Endothelial cell of umbilical vein (primary cell): ENCODE results near the gene DTWD2. TPM values are rescaled to one million over a fixed set of nuclear protein-coding genes. Genes with fewer than 3 reads are reported as not detected.

ENCODE experiments used
- BruUV-seq: library from RNA; stranded (reverse); fragments of 400-500 nt; replicated peaks from 2 replicates; lab custom pipeline; 2021; lab: Mats Ljungman, UMichigan
- CTCF ChIA-PET: fragments of 300-600, 350-600 bp; sonication (Branson Sonifier 250); formaldehyde crosslinking; loops from one replicate; lab custom pipeline; 2021; ENCODE audit warnings: antibody characterized with exemption, inconsistent platforms; lab: Charles Lee
- POLR2A ChIA-PET: fragments of 300-600, 350-600 bp; sonication (Branson Sonifier 250); formaldehyde crosslinking; loops from one replicate; lab custom pipeline; 2021; ENCODE audit warnings: antibody characterized with exemption, inconsistent platforms; lab: Charles Lee
- DNase-seq: peaks from one replicate; pipeline ENCODE4 v3.0.0-alpha.2; 2011; ENCODE audit warnings: low read depth, low spot score
- FAIRE-seq: peaks from 2 replicates; lab custom pipeline; 2011; peaks lifted over from hg19 to GRCh38; lab: Jason Lieb, UNC
- H2AFZ ChIP-seq: 2 replicates; pipeline ENCODE4 v1.6.0; 2012; ENCODE audit warnings: low read depth, low read length, control low read depth, inconsistent platforms
- H3K27ac ChIP-seq: 2 replicates; pipeline ENCODE4 v1.5.1; 2011; ENCODE audit warnings: low read depth, mild to moderate bottlenecking, control low read depth, low read length, moderate library complexity; ENCODE audit not compliant: insufficient read depth
- H3K27me3 ChIP-seq, 2 experiments: 2 replicates each; pipeline versions ENCODE4 v1.6.0 to v1.6.1; 2011; ENCODE audit warnings: low read length in 2 of 2, mixed read lengths in 1 of 2; ENCODE audit not compliant: control insufficient read depth in 2 of 2, insufficient read depth in 2 of 2
- H3K36me3 ChIP-seq, 2 experiments: 2 replicates in 1 of 2; 3 replicates in 1 of 2; pipeline ENCODE4 v1.5.1; 2011; ENCODE audit warnings: low read length in 2 of 2, mild to moderate bottlenecking in 1 of 2, moderate library complexity in 1 of 2; ENCODE audit not compliant: control insufficient read depth in 2 of 2, insufficient read depth in 2 of 2; ENCODE audit errors: extremely low read depth in 1 of 2
- H3K4me1 ChIP-seq: 3 replicates; pipeline ENCODE4 v1.5.1; 2011; ENCODE audit warnings: mild to moderate bottlenecking, low read length; ENCODE audit not compliant: control insufficient read depth, insufficient read depth; ENCODE audit errors: extremely low read depth
- H3K4me2 ChIP-seq: 2 replicates; pipeline ENCODE4 v1.6.1; 2011; ENCODE audit warnings: low read length, control low read depth, mixed read lengths; ENCODE audit not compliant: insufficient read depth
- H3K4me3 ChIP-seq, 3 experiments: fragments of 200-600 bp in 1 of 3; sonication (generic), shearing (Covaris generic) in 1 of 3; replicated peaks in 1 of 3; 2 replicates each; pipeline ENCODE4 v1.5.1; 2011 to 2016; ENCODE audit warnings: control low read depth in 3 of 3, low read length in 3 of 3, mild to moderate bottlenecking in 2 of 3, inconsistent platforms in 1 of 3, low read depth in 1 of 3, moderate library complexity in 1 of 3; ENCODE audit not compliant: insufficient read depth in 1 of 3
- H3K79me2 ChIP-seq: 2 replicates; pipeline ENCODE4 v1.6.0; 2012; ENCODE audit warnings: low read length, inconsistent platforms; ENCODE audit not compliant: control insufficient read depth, insufficient read depth
- H3K9ac ChIP-seq: replicated peaks from 2 replicates; pipeline ENCODE3; 2011; ENCODE audit warnings: low read length, control low read depth; ENCODE audit not compliant: insufficient read depth; ENCODE audit errors: extremely low read depth
- H3K9me1 ChIP-seq: replicated peaks from 3 replicates; pipeline ENCODE4 v1.6.0; 2011; ENCODE audit warnings: mild to moderate bottlenecking, low read length; ENCODE audit not compliant: control insufficient read depth, insufficient read depth; ENCODE audit errors: extremely low read depth
- H3K9me3 ChIP-seq: replicated peaks from 2 replicates; pipeline ENCODE4 v1.5.1; 2012; ENCODE audit warnings: low read length, inconsistent platforms; ENCODE audit not compliant: control insufficient read depth, insufficient read depth
- H4K20me1 ChIP-seq: replicated peaks from 2 replicates; pipeline ENCODE3; 2011; ENCODE audit warnings: mild to moderate bottlenecking, low read length; ENCODE audit not compliant: control insufficient read depth, insufficient read depth; ENCODE audit errors: extremely low read depth
- JUN ChIP-seq: IDR thresholded peaks from 2 replicates; pipeline ENCODE4 v1.6.1; 2011; ENCODE audit warnings: borderline replicate concordance, low read depth; ENCODE audit not compliant: insufficient read length, insufficient read depth
- dilution Hi-C: fragments of 300-500 bp; cut with MboI; formaldehyde crosslinking; loops from one replicate; pipeline ENCODE4 v1.15.0; 2019; ENCODE audit warnings: low sequenced_read_pairs; ENCODE audit not compliant: extremely low pct_ligation_motif_present
- intact Hi-C: fragments of 100-400 bp; cut with micrococcal nuclease; formaldehyde crosslinking; loops from one replicate; pipeline ENCODE4 v1.10.0; 2022
- polyA plus RNA-seq, 4 experiments: library from polyadenylated mRNA; depleted of rRNA in 3 of 4; stranded (reverse) in 3 of 4; unstranded in 1 of 4; fragments of >200 nt; gene quantifications; 2 replicates each; pipeline versions ENCODE4 v1.2.1 to v1.2.3, GENCODE V29; 2011 to 2012; ENCODE audit warnings: missing spikeins in 1 of 4
- total RNA-seq: library from RNA; stranded (reverse); gene quantifications from 2 replicates; pipeline ENCODE4 v1.2.3, GENCODE V29; 2021
- TF ChIP-seq, protein P1 (sequence below), 2 donors: IDR thresholded peaks; 1 replicate in 1 of 2; 2 replicates in 1 of 2; pipeline ENCODE4 v1.5.1; 2011; ENCODE audit warnings: low read length in 2 of 2, mild to moderate bottlenecking in 2 of 2, moderate library complexity in 2 of 2, control low read depth in 1 of 2, inconsistent platforms in 1 of 2, low read depth in 1 of 2; ENCODE audit not compliant: insufficient read depth in 1 of 2; ENCODE audit errors: extremely low read depth in 1 of 2

The DTWD2 gene
- total and polyA plus RNA-seq, 2 donors (not counting 3 experiments of a cell fraction or from before 2014, with no cell fraction given): 0.99 to 1.1 TPM

DNA sequence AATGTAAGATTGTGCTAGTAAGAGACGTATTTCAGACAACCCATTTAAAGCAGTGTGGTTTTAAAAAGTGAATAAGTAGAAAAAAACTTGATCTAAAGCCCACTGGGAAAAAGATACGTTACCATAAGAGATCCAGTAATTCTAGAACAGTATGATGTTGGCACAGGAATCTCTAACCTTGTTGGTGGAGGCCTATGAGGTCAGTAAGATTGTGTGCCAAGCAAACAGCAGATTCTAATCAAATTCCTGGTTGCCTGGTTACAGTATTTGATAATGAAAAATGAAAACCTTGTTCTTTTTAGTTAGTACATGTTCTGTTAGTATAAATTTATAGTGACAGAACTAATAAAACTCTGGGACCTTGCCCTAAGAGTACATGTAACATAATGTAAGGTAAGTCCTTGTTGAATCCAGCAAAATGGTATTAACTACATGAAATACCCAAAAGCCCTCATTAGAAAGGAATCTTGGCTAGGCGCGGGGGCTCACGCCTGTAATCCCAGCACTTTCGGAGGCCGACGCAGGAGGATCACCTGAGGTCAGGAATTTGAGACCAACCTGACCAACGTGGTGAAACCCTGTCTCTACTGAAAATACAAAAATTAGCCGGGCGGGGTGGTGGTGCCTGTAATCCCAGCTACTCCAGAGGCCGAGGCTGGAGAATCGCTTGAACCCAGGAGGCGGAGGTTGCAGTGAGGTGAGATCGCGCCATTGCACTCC is 49.3 kb upstream of the DTWD2 start:
- POLR2A ChIA-PET: no interaction called here
- CTCF ChIA-PET: no interaction called here

More for the DNA sequence above, 49.3 kb upstream of the DTWD2 start:
- H3K4me2 ChIP-seq: no peak overlapping the region
- H3K36me3 ChIP-seq: no peaks in the 10 kb centered on the region
- H3K4me1 ChIP-seq: no peaks in the 10 kb centered on the region
- H2AFZ ChIP-seq: no peak overlapping the region
- no peaks in the 10 kb centered on the region for H4K20me1 ChIP-seq
- BruUV-seq: no TSS peak
- H3K27ac ChIP-seq: no peak overlapping the region
- dilution Hi-C loops (no loop called here), intact Hi-C loops (no loop called here)
- H3K9me3 ChIP-seq: no peaks in the 10 kb centered on the region
- no peaks in the 10 kb centered on the region for H3K27me3 ChIP-seq
- no peak overlapping the region for H3K4me3 ChIP-seq
- H3K9ac ChIP-seq: no peak overlapping the region
- no peaks in the 10 kb centered on the region for H3K79me2 ChIP-seq
- TF ChIP-seq JUN: no peak
- TF ChIP-seq, protein P1, sequence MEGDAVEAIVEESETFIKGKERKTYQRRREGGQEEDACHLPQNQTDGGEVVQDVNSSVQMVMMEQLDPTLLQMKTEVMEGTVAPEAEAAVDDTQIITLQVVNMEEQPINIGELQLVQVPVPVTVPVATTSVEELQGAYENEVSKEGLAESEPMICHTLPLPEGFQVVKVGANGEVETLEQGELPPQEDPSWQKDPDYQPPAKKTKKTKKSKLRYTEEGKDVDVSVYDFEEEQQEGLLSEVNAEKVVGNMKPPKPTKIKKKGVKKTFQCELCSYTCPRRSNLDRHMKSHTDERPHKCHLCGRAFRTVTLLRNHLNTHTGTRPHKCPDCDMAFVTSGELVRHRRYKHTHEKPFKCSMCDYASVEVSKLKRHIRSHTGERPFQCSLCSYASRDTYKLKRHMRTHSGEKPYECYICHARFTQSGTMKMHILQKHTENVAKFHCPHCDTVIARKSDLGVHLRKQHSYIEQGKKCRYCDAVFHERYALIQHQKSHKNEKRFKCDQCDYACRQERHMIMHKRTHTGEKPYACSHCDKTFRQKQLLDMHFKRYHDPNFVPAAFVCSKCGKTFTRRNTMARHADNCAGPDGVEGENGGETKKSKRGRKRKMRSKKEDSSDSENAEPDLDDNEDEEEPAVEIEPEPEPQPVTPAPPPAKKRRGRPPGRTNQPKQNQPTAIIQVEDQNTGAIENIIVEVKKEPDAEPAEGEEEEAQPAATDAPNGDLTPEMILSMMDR (IDR thresholded peaks at IDR 0.05; ENCODE audit: extremely low read depth in 1 of 2, insufficient read depth in 1 of 2, low read depth in 1 of 2, low read length in 2 of 2): no peak
- no peaks in the 10 kb centered on the region for H3K9me1 ChIP-seq
- FAIRE-seq (no peak), DNase-seq (no peak)
